ENCODE data around the gene STPG1. TPM values are rescaled to one million over a fixed set of nuclear protein-coding genes. Genes with fewer than 3 reads are reported as not detected.

The STPG1 gene
- polyA plus RNA-seq, 1 donor from 2014 or later = 0.89 TPM

DNA sequence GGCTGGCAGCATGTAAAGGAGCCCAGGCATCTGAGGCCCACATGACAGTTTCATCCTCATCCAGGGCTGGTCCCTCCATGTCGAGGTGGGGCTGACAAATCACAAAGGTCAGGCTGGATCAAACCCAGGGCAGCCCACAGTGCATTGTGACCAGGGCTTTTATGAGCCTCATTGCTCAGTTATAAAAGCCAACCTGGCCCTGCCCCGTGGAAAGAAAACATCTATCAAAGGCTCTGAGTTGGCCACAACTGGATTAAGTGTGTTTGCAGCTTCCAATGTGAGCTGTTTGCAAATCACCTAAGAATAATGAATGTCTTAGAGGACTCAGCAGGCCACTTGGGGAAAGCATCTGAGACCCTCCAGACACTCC is 49.0 kb downstream of the STPG1 start:
- H3K4me2 ChIP-seq (ENCODE audit: low read length) = no peak overlapping the region
- H2AFZ ChIP-seq (ENCODE audit: low read depth, low read length) = no peak overlapping the region
- no peaks in the 10 kb centered on the region for H3F3A ChIP-seq (ENCODE audit: insufficient read depth, low read length, poor library complexity, severe bottlenecking)
- TF ChIP-seq POLR2AphosphoS5 (IDR thresholded peaks at IDR 0.05) (no peak), EZH2 (IDR thresholded peaks at IDR 0.05; ENCODE audit: borderline replicate concordance, insufficient read depth, low read length, poor library complexity, severe bottlenecking) (no peak), RAD21 (conservative IDR thresholded peaks at IDR 0.05) (no peak), MXI1 (conservative IDR thresholded peaks at IDR 0.05; ENCODE audit: poor library complexity, severe bottlenecking) (no peak), TAF1 (IDR thresholded peaks at IDR 0.05; ENCODE audit: low read depth) (no peak), CTCF (IDR thresholded peaks at IDR 0.05; ENCODE audit: poor library complexity, severe bottlenecking) (no peak)
- TF ChIP-seq, protein P1, sequence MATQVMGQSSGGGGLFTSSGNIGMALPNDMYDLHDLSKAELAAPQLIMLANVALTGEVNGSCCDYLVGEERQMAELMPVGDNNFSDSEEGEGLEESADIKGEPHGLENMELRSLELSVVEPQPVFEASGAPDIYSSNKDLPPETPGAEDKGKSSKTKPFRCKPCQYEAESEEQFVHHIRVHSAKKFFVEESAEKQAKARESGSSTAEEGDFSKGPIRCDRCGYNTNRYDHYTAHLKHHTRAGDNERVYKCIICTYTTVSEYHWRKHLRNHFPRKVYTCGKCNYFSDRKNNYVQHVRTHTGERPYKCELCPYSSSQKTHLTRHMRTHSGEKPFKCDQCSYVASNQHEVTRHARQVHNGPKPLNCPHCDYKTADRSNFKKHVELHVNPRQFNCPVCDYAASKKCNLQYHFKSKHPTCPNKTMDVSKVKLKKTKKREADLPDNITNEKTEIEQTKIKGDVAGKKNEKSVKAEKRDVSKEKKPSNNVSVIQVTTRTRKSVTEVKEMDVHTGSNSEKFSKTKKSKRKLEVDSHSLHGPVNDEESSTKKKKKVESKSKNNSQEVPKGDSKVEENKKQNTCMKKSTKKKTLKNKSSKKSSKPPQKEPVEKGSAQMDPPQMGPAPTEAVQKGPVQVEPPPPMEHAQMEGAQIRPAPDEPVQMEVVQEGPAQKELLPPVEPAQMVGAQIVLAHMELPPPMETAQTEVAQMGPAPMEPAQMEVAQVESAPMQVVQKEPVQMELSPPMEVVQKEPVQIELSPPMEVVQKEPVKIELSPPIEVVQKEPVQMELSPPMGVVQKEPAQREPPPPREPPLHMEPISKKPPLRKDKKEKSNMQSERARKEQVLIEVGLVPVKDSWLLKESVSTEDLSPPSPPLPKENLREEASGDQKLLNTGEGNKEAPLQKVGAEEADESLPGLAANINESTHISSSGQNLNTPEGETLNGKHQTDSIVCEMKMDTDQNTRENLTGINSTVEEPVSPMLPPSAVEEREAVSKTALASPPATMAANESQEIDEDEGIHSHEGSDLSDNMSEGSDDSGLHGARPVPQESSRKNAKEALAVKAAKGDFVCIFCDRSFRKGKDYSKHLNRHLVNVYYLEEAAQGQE (IDR thresholded peaks at IDR 0.05; ENCODE audit: borderline replicate concordance) = no peak
- H3K27me3 ChIP-seq (ENCODE audit: insufficient read depth, low read depth, low read length) = no peaks in the 10 kb centered on the region
- H3K9me2 ChIP-seq (ENCODE audit: insufficient read depth, low read length) = no peaks in the 10 kb centered on the region
- H3K27ac ChIP-seq (ENCODE audit: low read length) = no peak overlapping the region
- H3K4me3 ChIP-seq (ENCODE audit: low read length) = no peak overlapping the region
- no peaks in the 10 kb centered on the region for H4K20me1 ChIP-seq (ENCODE audit: insufficient read depth)
- H3K9ac ChIP-seq (ENCODE audit: low read length) = no peak overlapping the region
- H3K9me3 ChIP-seq (ENCODE audit: low read length) = no peaks in the 10 kb centered on the region
- H3K36me3 ChIP-seq (ENCODE audit: insufficient read depth, low read length) = no peaks in the 10 kb centered on the region
- no peaks in the 10 kb centered on the region for H3K79me2 ChIP-seq (replicated peaks; ENCODE audit: insufficient read depth, low read length)

GRCh38 chr1:24363994-24364393 is 49.6 kb downstream of the STPG1 start:
- H3K4me3 ChIP-seq (ENCODE audit: low read length) = no peak overlapping the region
- no peak overlapping the region for H2AFZ ChIP-seq (ENCODE audit: low read depth, low read length)
- H3K9me3 ChIP-seq (ENCODE audit: low read length) = no peaks in the 10 kb centered on the region
- no peak overlapping the region for H3K4me2 ChIP-seq (ENCODE audit: low read length)
- H3K27me3 ChIP-seq (ENCODE audit: insufficient read depth, low read depth, low read length) = no peaks in the 10 kb centered on the region
- no peaks in the 10 kb centered on the region for H3K36me3 ChIP-seq (ENCODE audit: insufficient read depth, low read length)
- H3F3A ChIP-seq (ENCODE audit: insufficient read depth, low read length, poor library complexity, severe bottlenecking) = no peaks in the 10 kb centered on the region
- H3K9ac ChIP-seq (ENCODE audit: low read length) = no peak overlapping the region
- H4K20me1 ChIP-seq (ENCODE audit: insufficient read depth) = no peaks in the 10 kb centered on the region
- no peak overlapping the region for H3K27ac ChIP-seq (ENCODE audit: low read length)
- no peaks in the 10 kb centered on the region for H3K9me2 ChIP-seq (ENCODE audit: insufficient read depth, low read length)
- TF ChIP-seq SMC3 (conservative IDR thresholded peaks at IDR 0.05; ENCODE audit: poor library complexity) (no peak), POLR2AphosphoS5 (IDR thresholded peaks at IDR 0.05) (no peak), RAD21 (conservative IDR thresholded peaks at IDR 0.05) (no peak), CTCF (IDR thresholded peaks at IDR 0.05; ENCODE audit: poor library complexity, severe bottlenecking) (no peak), TAF1 (IDR thresholded peaks at IDR 0.05; ENCODE audit: low read depth) (no peak), EZH2 (IDR thresholded peaks at IDR 0.05; ENCODE audit: borderline replicate concordance, insufficient read depth, low read length, poor library complexity, severe bottlenecking) (no peak), MXI1 (conservative IDR thresholded peaks at IDR 0.05; ENCODE audit: poor library complexity, severe bottlenecking) (no peak), EP300 (conservative IDR thresholded peaks at IDR 0.05; ENCODE audit: poor library complexity, severe bottlenecking) (no peak)
- TF ChIP-seq, protein P1 (IDR thresholded peaks at IDR 0.05; ENCODE audit: borderline replicate concordance) = no peak
- H3K79me2 ChIP-seq (replicated peaks; ENCODE audit: insufficient read depth, low read length) = no peaks in the 10 kb centered on the region

All from neural cell (in vitro differentiated cells).